Brain pericyte (primary cell): ENCODE measurements around the gene CTR9.

Source experiments
- DNase-seq: peaks from one replicate; pipeline ENCODE4 v3.0.0-alpha.2; 2012; ENCODE audit warnings: low read depth, low spot score

The CTR9 gene

DNA sequence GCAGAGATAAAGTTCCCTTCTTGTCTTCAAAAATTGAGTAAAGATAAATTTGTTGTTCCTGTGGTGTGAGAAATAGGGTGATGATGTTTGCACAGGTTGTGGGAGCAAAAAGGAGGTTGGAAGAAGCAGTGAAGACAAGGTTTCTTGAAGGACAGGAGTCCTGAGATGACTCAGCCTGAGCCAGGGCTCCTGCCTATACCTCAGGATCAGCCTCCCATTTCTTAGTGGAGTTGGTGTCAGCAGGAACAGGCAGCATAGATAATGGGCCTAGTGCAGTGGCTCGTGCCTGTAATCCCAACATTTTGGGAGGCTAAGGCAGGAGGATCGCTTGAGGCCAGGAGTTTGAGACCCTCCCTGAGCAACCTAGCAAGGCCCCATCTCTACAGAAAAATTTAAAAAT lies 29.0 kb downstream of the CTR9 start:
- no peak for DNase-seq

- no peak for DNase-seq
These were observed 33.4 kb downstream of the CTR9 start for GRCh38 chr11:10784232-10785145.

DNA sequence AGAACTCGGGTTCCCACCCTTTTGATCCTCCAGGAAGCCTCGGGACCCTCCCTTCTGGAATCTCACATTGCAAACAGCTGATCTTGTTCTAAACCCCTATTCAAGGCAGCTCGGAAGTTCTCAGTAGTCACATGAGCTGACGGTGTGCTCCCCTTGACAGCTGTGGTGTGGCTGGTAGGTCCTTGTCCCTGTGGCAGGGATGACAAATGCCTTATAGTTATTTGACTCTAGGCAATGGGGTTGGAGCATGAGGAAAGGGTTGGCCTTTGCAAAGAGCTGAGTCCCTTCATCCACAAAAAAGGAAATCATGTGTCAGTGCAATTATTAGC lies 34.1 kb downstream of the CTR9 start:
- DNase-seq: no peak

- DNase-seq: no peak
These were observed 35.4 kb downstream of the CTR9 start for GRCh38 chr11:10786451-10786850.

GRCh38 chr11:10792385-10793068 lies 41.5 kb downstream of the CTR9 start:
- no peak for DNase-seq

- DNase-seq: no peak
These were observed 42.6 kb downstream of the CTR9 start for GRCh38 chr11:10793470-10794255.

- no peak for DNase-seq
These were observed 45.1 kb downstream of the CTR9 start for GRCh38 chr11:10796191-10796590.

DNA sequence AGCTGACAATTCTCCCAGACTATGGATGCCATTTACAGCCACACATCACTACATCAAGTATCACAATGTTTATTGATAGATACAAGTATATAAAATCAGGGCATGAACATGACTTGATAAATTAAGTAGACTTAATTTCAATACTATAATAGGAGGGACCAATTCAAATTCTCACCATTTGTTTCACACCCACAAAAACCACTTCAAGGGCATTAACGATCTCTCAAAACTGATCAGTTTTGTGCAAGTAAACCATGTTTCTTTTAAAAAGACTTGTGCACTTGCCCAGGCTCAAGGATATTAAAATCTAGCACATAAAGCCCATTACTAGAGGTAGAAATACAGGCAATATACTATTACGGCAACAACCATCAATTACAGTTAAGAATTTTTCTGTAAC lies 46.0 kb downstream of the CTR9 start:
- no peak for DNase-seq

DNA sequence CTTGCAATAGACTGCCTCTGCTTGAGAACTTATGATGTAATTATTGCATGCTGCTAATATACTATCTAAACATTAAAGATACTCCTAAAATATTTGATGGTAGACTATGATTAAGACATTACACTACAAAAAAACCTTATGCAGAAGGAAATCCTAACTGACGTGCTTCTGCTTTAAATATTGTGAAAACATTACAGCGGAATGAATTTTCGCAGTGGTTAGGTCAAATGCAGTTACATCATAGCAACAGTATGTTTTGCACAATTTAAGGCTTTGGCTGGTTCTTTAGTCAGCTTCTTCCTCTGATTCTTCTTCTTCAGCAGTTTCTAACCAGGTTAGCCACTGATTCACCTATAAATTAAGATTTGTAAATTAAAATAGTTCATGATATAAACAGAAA lies 46.5 kb downstream of the CTR9 start:
- no peak for DNase-seq

DNA sequence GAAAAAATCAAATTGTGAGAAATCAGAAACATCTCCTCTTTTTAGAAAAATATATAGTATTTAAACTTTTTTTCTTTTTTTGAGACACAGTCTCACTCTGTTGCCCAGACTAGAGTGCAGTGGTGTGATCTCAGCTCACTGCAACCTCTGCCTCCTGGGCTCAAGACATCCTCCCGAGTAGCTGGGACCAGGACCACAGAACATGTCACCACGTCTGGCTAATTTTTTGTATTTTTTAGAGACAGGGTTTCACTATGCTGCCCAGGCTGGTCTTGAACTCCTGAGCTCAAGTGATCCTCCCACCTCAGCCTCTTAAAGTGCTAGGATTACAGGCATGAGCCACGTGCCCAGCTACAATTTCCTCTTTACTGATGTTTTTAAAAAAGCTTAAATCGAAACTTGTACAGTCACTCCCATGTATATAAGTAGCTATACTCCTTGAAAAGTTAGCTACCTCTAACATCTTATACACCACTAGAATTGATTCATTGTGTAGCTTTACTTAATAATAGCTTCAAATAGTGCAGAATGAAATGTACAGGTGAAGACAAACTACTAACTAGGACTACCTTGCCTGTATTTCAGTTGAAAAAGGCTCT lies 47.4 kb downstream of the CTR9 start:
- no peak for DNase-seq

DNA sequence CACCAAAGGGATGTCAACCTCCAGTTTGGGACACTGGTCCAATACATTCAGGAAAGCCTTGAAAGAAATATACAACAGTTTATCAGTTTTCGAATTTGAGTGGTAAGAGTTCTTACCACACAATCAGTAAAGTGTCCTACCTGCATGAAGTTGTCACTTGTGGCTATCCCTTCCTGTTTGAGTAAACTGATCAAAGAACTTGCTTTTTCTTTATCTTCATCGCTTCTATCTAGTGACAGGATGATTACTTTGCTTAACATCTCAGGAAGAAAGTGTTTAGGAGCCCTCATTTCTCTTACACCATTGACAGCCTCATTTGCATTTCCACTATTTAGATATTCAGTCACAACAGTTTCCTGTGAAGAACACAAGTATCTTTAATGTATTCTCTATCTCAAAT lies 49.2 kb downstream of the CTR9 start:
- no peak for DNase-seq

- no peak for DNase-seq
These were observed 52.6 kb downstream of the CTR9 start for GRCh38 chr11:10803676-10804075.

DNA sequence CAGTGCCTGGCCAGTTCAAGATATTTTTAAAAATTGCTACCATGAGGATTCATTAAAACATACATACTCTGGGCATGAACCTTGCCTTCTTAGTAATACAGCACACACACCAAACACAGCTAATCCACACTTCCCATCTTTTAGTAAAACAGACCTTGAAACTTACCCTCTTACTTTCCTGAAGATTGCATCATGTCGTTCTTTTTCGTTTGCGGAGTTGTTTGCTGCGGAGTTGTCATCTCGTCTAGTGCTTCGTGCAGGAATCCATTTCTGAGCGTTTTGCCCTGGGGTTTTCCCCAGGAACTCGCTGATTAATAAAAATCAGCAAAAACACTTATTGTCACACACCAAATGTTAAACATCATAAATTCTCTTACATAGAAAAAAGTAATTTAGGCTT lies 54.7 kb downstream of the CTR9 start:
- DNase-seq: no peak

DNA sequence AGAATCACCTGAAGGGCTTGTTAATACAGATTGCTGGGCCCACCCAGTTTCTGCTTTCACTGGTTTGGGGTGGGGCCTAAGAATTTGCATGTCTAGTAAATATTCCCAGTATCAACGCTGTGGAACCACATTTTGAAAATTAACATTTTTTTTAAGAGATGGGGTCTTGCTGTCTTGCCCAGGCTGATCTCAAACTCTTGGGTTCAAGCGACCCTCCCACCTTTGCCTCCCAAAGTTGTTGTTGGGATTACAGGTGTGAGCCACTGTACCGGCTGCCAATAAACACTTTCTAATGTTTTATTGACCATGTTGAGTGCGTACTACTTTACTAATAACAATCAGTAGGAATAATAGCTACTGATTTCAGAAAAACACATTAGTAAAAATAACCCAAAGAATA lies 55.2 kb downstream of the CTR9 start:
- no peak for DNase-seq

DNA sequence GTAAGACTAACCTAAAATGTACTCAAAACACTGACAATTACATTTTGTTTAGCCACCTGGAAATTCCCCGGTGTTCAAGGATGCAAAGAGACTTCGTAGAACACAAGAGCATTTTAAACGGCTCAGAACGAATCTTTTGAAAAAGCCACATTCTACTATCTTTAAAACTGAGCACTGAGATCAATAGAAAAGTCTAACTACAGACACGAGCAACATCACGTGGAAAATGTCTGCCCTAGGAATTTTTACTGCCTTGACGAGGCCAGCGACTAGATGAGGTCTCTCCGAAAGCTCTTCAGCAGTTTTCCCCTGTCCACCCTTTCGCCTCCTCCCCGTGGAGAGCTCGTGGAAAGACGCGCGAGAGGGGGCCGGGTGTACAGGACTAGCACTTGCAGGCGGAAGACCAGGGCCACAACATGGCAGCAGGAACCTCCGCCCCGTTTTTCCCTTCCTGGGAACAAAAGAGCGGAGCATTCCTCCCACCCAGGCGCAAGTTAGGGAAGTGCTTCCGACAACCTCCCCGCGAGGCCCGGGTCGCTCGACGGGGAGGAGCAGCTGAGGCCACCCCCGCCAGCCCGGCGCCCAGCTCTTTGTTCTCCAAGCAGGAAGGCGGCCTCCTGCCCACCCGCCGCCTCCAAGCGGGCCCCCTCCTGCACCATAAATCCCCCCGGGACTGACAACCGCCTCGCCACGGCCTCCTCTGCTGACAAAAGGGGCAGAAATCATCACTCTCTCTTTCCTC lies 56.6 kb downstream of the CTR9 start:
- DNase-seq: no peak

GRCh38 chr11:10808235-10808552 lies 57.1 kb downstream of the CTR9 start:
- DNase-seq: no peak

GRCh38 chr11:10808553-10809372 lies 57.7 kb downstream of the CTR9 start, which contains the start of gene EIF4G2:
EIF4G2 (minus strand) TSS chr11:10808926.
- peak; percentile 97 for DNase-seq

GRCh38 chr11:10809373-10810160 lies 58.5 kb downstream of the CTR9 start:
- no peak for DNase-seq

- no peak for DNase-seq
These were observed 62.9 kb downstream of the CTR9 start for GRCh38 chr11:10813945-10814344.

- DNase-seq: no peak
These were observed 67.5 kb downstream of the CTR9 start for GRCh38 chr11:10818594-10818993.
